Muscle of leg (tissue), 11 donors: ENCODE measurements around the gene CLSTN3. TPM values are rescaled to one million over a fixed set of nuclear protein-coding genes. Genes with fewer than 3 reads are reported as not detected.

Source experiments
- DNase-seq: peaks from one replicate; pipeline ENCODE4 v3.0.0; 2013
- H3K27ac ChIP-seq: one replicate; pipeline ENCODE4 v1.5.1; 2013; ENCODE audit warnings: mild to moderate bottlenecking, low read length, control low read depth
- H3K27me3 ChIP-seq: one replicate; pipeline ENCODE4 v1.6.1; 2013; ENCODE audit warnings: low read length; ENCODE audit not compliant: control insufficient read depth, insufficient read depth
- H3K36me3 ChIP-seq: one replicate; pipeline ENCODE4 v1.6.1; 2013; ENCODE audit warnings: low read length; ENCODE audit not compliant: control insufficient read depth, insufficient read depth
- H3K4me1 ChIP-seq: one replicate; pipeline ENCODE4 v1.6.1; 2013; ENCODE audit warnings: low read length; ENCODE audit not compliant: control insufficient read depth, insufficient read depth
- H3K4me3 ChIP-seq: one replicate; pipeline ENCODE4 v1.5.1; 2013; ENCODE audit warnings: low read length, control low read depth
- H3K9me3 ChIP-seq: replicated peaks from 2 replicates; pipeline ENCODE4 v1.6.1; 2013; ENCODE audit warnings: low read depth, low read length; ENCODE audit not compliant: control insufficient read depth
- WGBS: methylation state at CpG from one replicate; pipeline ENCODE4 v1.1.5; 2013; ENCODE audit warnings: missing lambda C conversion rate; ENCODE audit not compliant: insufficient coverage; 5-methylcytosine and 5-hydroxymethylcytosine counted together
- polyA plus RNA-seq, 8 donors: library from polyadenylated mRNA; unstranded; fragments of 120-200 nt; gene quantifications; one replicate each; pipeline versions ENCODE4 v1.2.1 to v1.2.3, GENCODE V29; 2013; ENCODE audit warnings: inconsistent platforms in 1 of 8, low replicate concordance in 1 of 8; ENCODE audit not compliant: insufficient read length in 8 of 8, insufficient read depth in 1 of 8
- total RNA-seq: library from RNA; stranded (reverse); fragments of 120-200 nt; gene quantifications from one replicate; pipeline ENCODE4 v1.2.4, GENCODE V29; 2013

Gene CLSTN3
- total and polyA plus RNA-seq, 9 donors, result 7.2 to 27.2 (median 20.5) TPM

GRCh38 chr12:7157391-7157790 is 27.2 kb downstream of the CLSTN3 start:
- no peak overlapping the region for H3K4me3 ChIP-seq
- peaks cover 11% of the 10 kb centered on the region for H3K36me3 ChIP-seq
- H3K27me3 ChIP-seq, result peaks cover 8% of the 10 kb centered on the region
- no peak overlapping the region for H3K27ac ChIP-seq
- H3K4me1 ChIP-seq, result no peaks in the 10 kb centered on the region
- WGBS, result 88% methylated on average over 15 of the region's 17 CpGs
- no peak for DNase-seq
- no peaks in the 10 kb centered on the region for H3K9me3 ChIP-seq

- Histone ChIP-seq H3K27me3 (peaks cover 15% of the 10 kb centered on the region), H3K4me3 (no peak overlapping the region), H3K4me1 (peaks cover 3% of the 10 kb centered on the region), H3K36me3 (peaks cover 9% of the 10 kb centered on the region), H3K27ac (no peak overlapping the region), H3K9me3 (no peaks in the 10 kb centered on the region)
- WGBS, result 76% methylated on average over 5 of the region's 10 CpGs
- DNase-seq, result no peak
Measured at GRCh38 chr12:7158781-7159609, 28.8 kb downstream of the CLSTN3 start.

- DNase-seq, result no peak
- 78% methylated on average over 7 of the region's 7 CpGs for WGBS
Measured at GRCh38 chr12:7160183-7160582, 30.0 kb downstream of the CLSTN3 start.

GRCh38 chr12:7161327-7161726 is 31.2 kb downstream of the CLSTN3 start:
- no peak overlapping the region for H3K27ac ChIP-seq
- no peaks in the 10 kb centered on the region for H3K36me3 ChIP-seq
- H3K9me3 ChIP-seq, result no peaks in the 10 kb centered on the region
- WGBS, result 97% methylated on average over 3 of the region's 4 CpGs
- DNase-seq, result no peak
- H3K27me3 ChIP-seq, result peaks cover 15% of the 10 kb centered on the region
- H3K4me3 ChIP-seq, result no peak overlapping the region
- peaks cover 3% of the 10 kb centered on the region for H3K4me1 ChIP-seq

More at GRCh38 chr12:7160183-7160582, 30.0 kb downstream of the CLSTN3 start:
- Histone ChIP-seq H3K4me1 (peaks cover 3% of the 10 kb centered on the region), H3K27ac (no peak overlapping the region), H3K9me3 (no peaks in the 10 kb centered on the region), H3K27me3 (peaks cover 15% of the 10 kb centered on the region), H3K4me3 (no peak overlapping the region), H3K36me3 (peaks cover 3% of the 10 kb centered on the region)

GRCh38 chr12:7161811-7162210 is 31.6 kb downstream of the CLSTN3 start:
- Histone ChIP-seq H3K9me3 (peaks cover 2% of the 10 kb centered on the region), H3K36me3 (no peaks in the 10 kb centered on the region), H3K4me1 (peaks cover 3% of the 10 kb centered on the region), H3K27me3 (peaks cover 15% of the 10 kb centered on the region), H3K4me3 (no peak overlapping the region), H3K27ac (no peak overlapping the region)
- 89% methylated on average over 4 of the region's 5 CpGs for WGBS
- no peak for DNase-seq

- 6% methylated on average over 14 of the region's 19 CpGs for WGBS
- Histone ChIP-seq H3K9me3 (peaks cover 2% of the 10 kb centered on the region), H3K36me3 (no peaks in the 10 kb centered on the region), H3K4me3 (no peak overlapping the region), H3K27ac (no peak overlapping the region), H3K27me3 (peaks cover 15% of the 10 kb centered on the region), H3K4me1 (peaks cover 3% of the 10 kb centered on the region)
- DNase-seq, result no peak
Measured at GRCh38 chr12:7162691-7163114, 32.5 kb downstream of the CLSTN3 start.

GRCh38 chr12:7169951-7170350 is 39.8 kb downstream of the CLSTN3 start:
- Histone ChIP-seq H3K27me3 (no peaks in the 10 kb centered on the region), H3K27ac (no peak overlapping the region), H3K9me3 (peaks cover 28% of the 10 kb centered on the region), H3K4me1 (no peaks in the 10 kb centered on the region), H3K4me3 (no peak overlapping the region), H3K36me3 (no peaks in the 10 kb centered on the region)
- no peak for DNase-seq

GRCh38 chr12:7171854-7172253 is 41.7 kb downstream of the CLSTN3 start:
- Histone ChIP-seq H3K27ac (no peak overlapping the region), H3K36me3 (no peaks in the 10 kb centered on the region), H3K9me3 (peaks cover 26% of the 10 kb centered on the region), H3K27me3 (no peaks in the 10 kb centered on the region), H3K4me3 (no peak overlapping the region), H3K4me1 (no peaks in the 10 kb centered on the region)
- no peak for DNase-seq
- no CpG with 5 or more reads among the region's 1 CpG for WGBS

GRCh38 chr12:7175493-7175892 is 45.3 kb downstream of the CLSTN3 start:
- Histone ChIP-seq H3K27ac (no peak overlapping the region), H3K9me3 (peaks cover 6% of the 10 kb centered on the region), H3K4me3 (no peak overlapping the region), H3K27me3 (peaks cover 2% of the 10 kb centered on the region), H3K4me1 (no peaks in the 10 kb centered on the region), H3K36me3 (no peaks in the 10 kb centered on the region)
- no peak for DNase-seq

GRCh38 chr12:7176595-7176994 is 46.4 kb downstream of the CLSTN3 start:
- Histone ChIP-seq H3K4me3 (no peak overlapping the region), H3K27me3 (peaks cover 2% of the 10 kb centered on the region), H3K4me1 (no peaks in the 10 kb centered on the region), H3K9me3 (peaks cover 5% of the 10 kb centered on the region), H3K27ac (no peak overlapping the region), H3K36me3 (no peaks in the 10 kb centered on the region)
- no peak for DNase-seq
- no CpG with 5 or more reads among the region's 2 CpGs for WGBS
